Measurements from ENCODE around the gene FOXN3.
"Not testable (repeated sequence)": the region's sequence is repeated elsewhere in the genome, so short reads cannot be mapped to it uniquely, and the experiment has no call there.

FOXN3 gene

GRCh38 chr14:89123851-89124250, 293.2 kb downstream of the FOXN3 start:
- DNase-seq, result no peak

GRCh38 chr14:89123215-89123614, 293.8 kb downstream of the FOXN3 start:
- DNase-seq, result no peak

- no peak for DNase-seq
Measured at GRCh38 chr14:89121968-89122620, 294.9 kb downstream of the FOXN3 start.

- DNase-seq, result no peak
Measured at GRCh38 chr14:89117012-89117411, 300.0 kb downstream of the FOXN3 start.

GRCh38 chr14:89114109-89114508, 302.9 kb downstream of the FOXN3 start:
- no peak for DNase-seq

- DNase-seq, result no peak
Measured at GRCh38 chr14:89112720-89113119, 304.3 kb downstream of the FOXN3 start.

GRCh38 chr14:89111766-89112543, 305.1 kb downstream of the FOXN3 start:
- DNase-seq, result not testable (repeated sequence)

GRCh38 chr14:89111232-89111631, 305.8 kb downstream of the FOXN3 start:
- DNase-seq, result not testable (repeated sequence)

GRCh38 chr14:89110110-89110509, 306.9 kb downstream of the FOXN3 start:
- DNase-seq, result no peak

GRCh38 chr14:89108608-89109007, 308.4 kb downstream of the FOXN3 start:
- DNase-seq, result no peak

- no peak for DNase-seq
Measured at GRCh38 chr14:89107626-89108025, 309.4 kb downstream of the FOXN3 start.

All from activated CD8-positive, alpha-beta memory T cell treated with anti-CD3 and anti-CD28 coated beads for 24 hours (primary cell).